ENCODE results near the gene PHACTR1. TPM values are rescaled to one million over a fixed set of nuclear protein-coding genes. Genes with fewer than 3 reads are reported as not detected.
A peak's percentile ranks its signal among the peaks of the same experiment; 100 is the strongest.

The PHACTR1 gene
- polyA plus RNA-seq, 3 donors = 6.1 to 26.9 (median 7.6) TPM

- Mint-ChIP-seq H3K27ac (no peak overlapping the region), H3K27me3 (ENCODE audit: low read depth in 3 of 3) (peaks cover 0 to 1% (median 0%) of the 10 kb centered on the region in 3 donors), H3K4me3 (no peak overlapping the region), H3K9me3 (peaks cover 0 to 4% (median 2%) of the 10 kb centered on the region in 7 donors), H3K4me1 (peaks cover 26% of the 10 kb centered on the region), H3K36me3 (no peaks in the 10 kb centered on the region)
- Histone ChIP-seq H3K9ac (ENCODE audit: insufficient read depth, low read length, poor library complexity, severe bottlenecking) (no peak overlapping the region), H3K4me2 (replicated peaks; ENCODE audit: extremely low read depth, low read length, poor library complexity, severe bottlenecking) (no peak overlapping the region), H3K27ac (ENCODE audit: low read depth in 1 of 2, low read length in 2 of 2) (no peak overlapping the region), H3K4me1 (ENCODE audit: control insufficient read depth in 1 of 2, insufficient read depth in 2 of 2, low read length in 2 of 2) (peaks cover 15 to 31% of the 10 kb centered on the region in 2 donors), H3K79me2 (ENCODE audit: insufficient read depth, low read length) (no peaks in the 10 kb centered on the region), H2AFZ (ENCODE audit: insufficient read depth, low read depth, low read length, poor library complexity, severe bottlenecking) (no peak overlapping the region), H3K9me3 (replicated peaks in 1 of 2; ENCODE audit: control insufficient read depth in 1 of 2, insufficient read depth in 1 of 2, low read length in 2 of 2) (peaks cover 0 to 4% of the 10 kb centered on the region in 2 donors), H3K27me3 (ENCODE audit: control insufficient read depth in 2 of 2, insufficient read depth in 2 of 2, low read length in 2 of 2) (no peaks in the 10 kb centered on the region), H3K4me3 (replicated peaks in 1 of 3; ENCODE audit: low read depth in 2 of 3, low read length in 3 of 3) (no peak overlapping the region), H3K36me3 (replicated peaks in 1 of 2; ENCODE audit: control insufficient read depth in 1 of 2, insufficient read depth in 2 of 2, low read length in 2 of 2) (no peaks in the 10 kb centered on the region), H4K20me1 (ENCODE audit: insufficient read depth, low read length) (no peaks in the 10 kb centered on the region)
- DNase-seq = no peak
- WGBS (ENCODE audit: insufficient coverage) = no CpG with 5 or more reads among the region's 3 CpGs
- intact Hi-C loops (cut with micrococcal nuclease) = no loop called here
- TF ChIP-seq, protein P1, sequence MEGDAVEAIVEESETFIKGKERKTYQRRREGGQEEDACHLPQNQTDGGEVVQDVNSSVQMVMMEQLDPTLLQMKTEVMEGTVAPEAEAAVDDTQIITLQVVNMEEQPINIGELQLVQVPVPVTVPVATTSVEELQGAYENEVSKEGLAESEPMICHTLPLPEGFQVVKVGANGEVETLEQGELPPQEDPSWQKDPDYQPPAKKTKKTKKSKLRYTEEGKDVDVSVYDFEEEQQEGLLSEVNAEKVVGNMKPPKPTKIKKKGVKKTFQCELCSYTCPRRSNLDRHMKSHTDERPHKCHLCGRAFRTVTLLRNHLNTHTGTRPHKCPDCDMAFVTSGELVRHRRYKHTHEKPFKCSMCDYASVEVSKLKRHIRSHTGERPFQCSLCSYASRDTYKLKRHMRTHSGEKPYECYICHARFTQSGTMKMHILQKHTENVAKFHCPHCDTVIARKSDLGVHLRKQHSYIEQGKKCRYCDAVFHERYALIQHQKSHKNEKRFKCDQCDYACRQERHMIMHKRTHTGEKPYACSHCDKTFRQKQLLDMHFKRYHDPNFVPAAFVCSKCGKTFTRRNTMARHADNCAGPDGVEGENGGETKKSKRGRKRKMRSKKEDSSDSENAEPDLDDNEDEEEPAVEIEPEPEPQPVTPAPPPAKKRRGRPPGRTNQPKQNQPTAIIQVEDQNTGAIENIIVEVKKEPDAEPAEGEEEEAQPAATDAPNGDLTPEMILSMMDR (IDR thresholded peaks at IDR 0.05) = no peak
Measured at GRCh38 chr6:12939314-12939713, 222.7 kb downstream of the PHACTR1 start.

DNA sequence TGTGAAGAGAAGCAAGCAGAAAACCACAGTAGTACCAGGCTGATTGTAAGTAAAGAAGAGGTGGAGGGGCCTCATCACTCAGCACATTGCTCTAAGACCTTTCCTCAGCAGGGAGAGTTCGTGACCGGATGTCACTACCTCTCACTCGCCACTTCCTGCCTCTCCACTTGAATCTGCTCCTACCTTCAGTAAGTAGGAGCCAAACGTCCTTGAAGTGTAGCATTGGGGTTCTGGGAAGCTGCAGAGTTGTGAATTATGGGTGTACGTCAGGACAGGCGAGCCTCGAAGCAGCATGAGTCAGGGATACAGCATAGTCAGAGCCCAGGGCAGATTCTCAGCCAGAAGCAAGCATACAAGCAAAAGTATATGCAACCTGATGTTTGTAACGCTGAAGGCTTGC, 224.9 kb downstream of the PHACTR1 start:
- Histone ChIP-seq H3K4me3 (replicated peaks in 1 of 3; ENCODE audit: low read depth in 2 of 3, low read length in 3 of 3) (no peak overlapping the region), H4K20me1 (ENCODE audit: insufficient read depth, low read length) (no peaks in the 10 kb centered on the region), H3K27me3 (ENCODE audit: control insufficient read depth in 2 of 2, insufficient read depth in 2 of 2, low read length in 2 of 2) (no peaks in the 10 kb centered on the region), H3K4me1 (ENCODE audit: control insufficient read depth in 1 of 2, insufficient read depth in 2 of 2, low read length in 2 of 2) (peaks cover 33 to 49% of the 10 kb centered on the region in 2 donors), H3K36me3 (replicated peaks in 1 of 2; ENCODE audit: control insufficient read depth in 1 of 2, insufficient read depth in 2 of 2, low read length in 2 of 2) (no peaks in the 10 kb centered on the region), H3K9ac (ENCODE audit: insufficient read depth, low read length, poor library complexity, severe bottlenecking) (no peak overlapping the region), H3K79me2 (ENCODE audit: insufficient read depth, low read length) (no peaks in the 10 kb centered on the region), H2AFZ (ENCODE audit: insufficient read depth, low read depth, low read length, poor library complexity, severe bottlenecking) (peak overlapping the region; percentile 60), H3K9me3 (replicated peaks in 1 of 2; ENCODE audit: control insufficient read depth in 1 of 2, insufficient read depth in 1 of 2, low read length in 2 of 2) (peaks cover 0 to 6% of the 10 kb centered on the region in 2 donors), H3K27ac (ENCODE audit: low read depth in 1 of 2, low read length in 2 of 2) (no peak overlapping the region), H3K4me2 (replicated peaks; ENCODE audit: extremely low read depth, low read length, poor library complexity, severe bottlenecking) (peak overlapping the region; percentile 19)
- TF ChIP-seq, protein P1 (IDR thresholded peaks at IDR 0.05) = no peak
- Mint-ChIP-seq H3K9me3 (peaks cover 0 to 10% (median 6%) of the 10 kb centered on the region in 7 donors), H3K27ac (peak overlapping the region in 3 of 7 donors; percentile 17 to 46 (median 40)), H3K4me1 (peaks cover 40% of the 10 kb centered on the region), H3K4me3 (peak overlapping the region in 1 of 2 donors; percentile 40), H3K27me3 (ENCODE audit: low read depth in 3 of 3) (peaks cover 0 to 1% (median 0%) of the 10 kb centered on the region in 3 donors), H3K36me3 (no peaks in the 10 kb centered on the region)
- peak in 1 of 3 donors; percentile 23 for DNase-seq
- 8% methylated on average over 4 of the region's 8 CpGs for WGBS (ENCODE audit: insufficient coverage)
- intact Hi-C loops (cut with micrococcal nuclease) = no loop called here

Measured in CD14-positive monocyte (primary cell).